Measurements from ENCODE around the gene DPYD.

The DPYD gene

GRCh38 chr1:97338347-97338746 is 582.5 kb downstream of the DPYD start:
- DNase-seq (ENCODE audit: extremely low read depth, insufficient read length), result no peak
- no peaks in the 10 kb centered on the region for H3K27me3 ChIP-seq (replicated peaks; ENCODE audit: control insufficient read depth, insufficient read depth, low read length)
- no peak for TF ChIP-seq CTCF (IDR thresholded peaks at IDR 0.05; ENCODE audit: insufficient read depth, low read length, poor library complexity, severe bottlenecking)
- H3K4me3 ChIP-seq (replicated peaks; ENCODE audit: low read depth, low read length), result no peak overlapping the region
- H3K36me3 ChIP-seq (ENCODE audit: control insufficient read depth, insufficient read depth, low read length), result no peaks in the 10 kb centered on the region

GRCh38 chr1:97337250-97338030 is 583.4 kb downstream of the DPYD start:
- DNase-seq (ENCODE audit: extremely low read depth, insufficient read length), result no peak
- H3K36me3 ChIP-seq (ENCODE audit: control insufficient read depth, insufficient read depth, low read length), result no peaks in the 10 kb centered on the region
- no peak for TF ChIP-seq CTCF (IDR thresholded peaks at IDR 0.05; ENCODE audit: insufficient read depth, low read length, poor library complexity, severe bottlenecking)
- no peak overlapping the region for H3K4me3 ChIP-seq (replicated peaks; ENCODE audit: low read depth, low read length)
- H3K27me3 ChIP-seq (replicated peaks; ENCODE audit: control insufficient read depth, insufficient read depth, low read length), result no peaks in the 10 kb centered on the region

- Histone ChIP-seq H3K4me3 (replicated peaks; ENCODE audit: low read depth, low read length) (no peak overlapping the region), H3K36me3 (ENCODE audit: control insufficient read depth, insufficient read depth, low read length) (no peaks in the 10 kb centered on the region), H3K27me3 (replicated peaks; ENCODE audit: control insufficient read depth, insufficient read depth, low read length) (no peaks in the 10 kb centered on the region)
- TF ChIP-seq CTCF (IDR thresholded peaks at IDR 0.05; ENCODE audit: insufficient read depth, low read length, poor library complexity, severe bottlenecking), result no peak
- DNase-seq (ENCODE audit: extremely low read depth, insufficient read length), result no peak
These were observed 586.4 kb downstream of the DPYD start for GRCh38 chr1:97334454-97334853.

DNA sequence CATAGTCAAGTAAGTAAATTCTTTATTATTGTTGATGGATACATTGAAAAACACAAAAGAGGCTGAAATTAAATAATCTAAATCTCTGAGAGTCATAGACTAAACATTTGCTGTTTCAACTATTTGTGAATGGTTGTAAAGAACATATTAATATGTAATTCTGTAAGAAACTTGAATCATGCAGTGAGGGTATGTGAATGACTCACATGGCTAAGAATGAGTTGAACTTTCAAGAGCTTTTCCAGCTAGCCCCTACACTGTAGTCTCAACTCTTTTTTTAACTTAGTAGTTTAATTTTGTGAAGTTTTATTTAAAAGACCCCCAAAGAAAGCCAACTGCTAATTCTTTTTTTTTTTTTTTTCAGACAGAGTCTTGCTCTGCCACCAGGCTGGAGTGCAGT is 588.1 kb downstream of the DPYD start:
- DNase-seq (ENCODE audit: extremely low read depth, insufficient read length), result no peak
- Histone ChIP-seq H3K36me3 (ENCODE audit: control insufficient read depth, insufficient read depth, low read length) (no peaks in the 10 kb centered on the region), H3K4me3 (replicated peaks; ENCODE audit: low read depth, low read length) (no peak overlapping the region), H3K27me3 (replicated peaks; ENCODE audit: control insufficient read depth, insufficient read depth, low read length) (no peaks in the 10 kb centered on the region)
- TF ChIP-seq CTCF (IDR thresholded peaks at IDR 0.05; ENCODE audit: insufficient read depth, low read length, poor library complexity, severe bottlenecking), result no peak

- Histone ChIP-seq H3K36me3 (ENCODE audit: control insufficient read depth, insufficient read depth, low read length) (no peaks in the 10 kb centered on the region), H3K27me3 (replicated peaks; ENCODE audit: control insufficient read depth, insufficient read depth, low read length) (no peaks in the 10 kb centered on the region), H3K4me3 (replicated peaks; ENCODE audit: low read depth, low read length) (no peak overlapping the region)
- no peak for TF ChIP-seq CTCF (IDR thresholded peaks at IDR 0.05; ENCODE audit: insufficient read depth, low read length, poor library complexity, severe bottlenecking)
- no peak for DNase-seq (ENCODE audit: extremely low read depth, insufficient read length)
These were observed 589.7 kb downstream of the DPYD start for GRCh38 chr1:97331165-97331564.

DNA sequence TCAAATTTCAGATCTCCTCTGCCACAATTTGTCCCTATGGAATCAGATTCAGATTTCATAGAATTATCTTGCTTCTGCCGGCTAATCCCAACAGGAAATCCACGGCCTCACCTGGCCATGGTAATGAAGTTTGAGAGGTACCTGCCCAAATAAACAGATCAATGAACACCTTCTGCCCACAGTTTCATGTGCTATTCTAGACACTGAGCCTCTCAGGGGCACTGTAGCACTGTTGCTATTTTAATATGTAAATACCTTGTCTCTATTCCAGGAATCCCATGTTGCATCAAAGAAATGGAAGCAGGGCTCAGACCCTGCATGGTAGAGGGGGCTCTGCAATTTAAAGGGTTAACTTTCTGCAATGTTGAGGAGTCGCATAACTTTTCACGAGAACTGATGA is 606.1 kb downstream of the DPYD start:
- no peak for DNase-seq (ENCODE audit: extremely low read depth, insufficient read length)
- Histone ChIP-seq H3K27me3 (replicated peaks; ENCODE audit: control insufficient read depth, insufficient read depth, low read length) (no peaks in the 10 kb centered on the region), H3K36me3 (ENCODE audit: control insufficient read depth, insufficient read depth, low read length) (no peaks in the 10 kb centered on the region), H3K4me3 (replicated peaks; ENCODE audit: low read depth, low read length) (no peak overlapping the region)
- TF ChIP-seq CTCF (IDR thresholded peaks at IDR 0.05; ENCODE audit: insufficient read depth, low read length, poor library complexity, severe bottlenecking), result no peak
